ENCODE results near the gene CCDC127.
"Not testable (repeated sequence)": the region's sequence is repeated elsewhere in the genome, so short reads cannot be mapped to it uniquely, and the experiment has no call there.

The CCDC127 gene

GRCh38 chr5:234450-234849, 16.5 kb upstream of the CCDC127 start:
- DNase-seq (ENCODE audit: low read depth): no peak

- DNase-seq (ENCODE audit: low read depth): not testable (repeated sequence)
Measured at GRCh38 chr5:233426-233825, 15.5 kb upstream of the CCDC127 start.

GRCh38 chr5:231661-232060, 13.7 kb upstream of the CCDC127 start:
- no peak for DNase-seq (ENCODE audit: low read depth)

GRCh38 chr5:230711-231110, 12.8 kb upstream of the CCDC127 start:
- no peak for DNase-seq (ENCODE audit: low read depth)

- DNase-seq (ENCODE audit: low read depth): no peak
Measured at GRCh38 chr5:228886-229285, 10.9 kb upstream of the CCDC127 start.

GRCh38 chr5:227375-227774, 9.4 kb upstream of the CCDC127 start:
- DNase-seq (ENCODE audit: low read depth): not testable (repeated sequence)

- DNase-seq (ENCODE audit: low read depth): no peak
Measured at GRCh38 chr5:225334-225733, 7.4 kb upstream of the CCDC127 start.

GRCh38 chr5:223791-224190, 5.8 kb upstream of the CCDC127 start:
- DNase-seq (ENCODE audit: low read depth): no peak

GRCh38 chr5:222951-223715, 5.2 kb upstream of the CCDC127 start:
- DNase-seq (ENCODE audit: low read depth): not testable (repeated sequence)

- DNase-seq (ENCODE audit: low read depth): no peak
Measured at GRCh38 chr5:219991-220390, 2.0 kb upstream of the CCDC127 start.

- DNase-seq (ENCODE audit: low read depth): no peak
Measured at GRCh38 chr5:219460-219863, 1.5 kb upstream of the CCDC127 start.

GRCh38 chr5:218457-219291, 721 bp upstream of the CCDC127 start:
- no peak for DNase-seq (ENCODE audit: low read depth)

- DNase-seq (ENCODE audit: low read depth): not testable (repeated sequence)
Measured at GRCh38 chr5:216076-216475, 1.9 kb downstream of the CCDC127 start.

GRCh38 chr5:215256-215655, 2.7 kb downstream of the CCDC127 start:
- DNase-seq (ENCODE audit: low read depth): not testable (repeated sequence)

GRCh38 chr5:213803-214395, 4.1 kb downstream of the CCDC127 start:
- DNase-seq (ENCODE audit: low read depth): no peak

- no peak for DNase-seq (ENCODE audit: low read depth)
Measured at GRCh38 chr5:208449-209114, 9.4 kb downstream of the CCDC127 start.

GRCh38 chr5:207599-207998, 10.4 kb downstream of the CCDC127 start:
- no peak for DNase-seq (ENCODE audit: low read depth)

- no peak for DNase-seq (ENCODE audit: low read depth)
Measured at GRCh38 chr5:206927-207536, 10.9 kb downstream of the CCDC127 start.

- DNase-seq (ENCODE audit: low read depth): no peak
Measured at GRCh38 chr5:206406-206805, 11.5 kb downstream of the CCDC127 start.

- no peak for DNase-seq (ENCODE audit: low read depth)
Measured at GRCh38 chr5:204966-205670, 12.8 kb downstream of the CCDC127 start.

- no peak for DNase-seq (ENCODE audit: low read depth)
Measured at GRCh38 chr5:204462-204861, 13.5 kb downstream of the CCDC127 start.
